Left ventricle myocardium superior (tissue), 1 donor: ENCODE measurements around the gene NKX3-2. TPM values are rescaled to one million over a fixed set of nuclear protein-coding genes. Genes with fewer than 3 reads are reported as not detected.

Experiments used
- ATAC-seq: fragments of 200-7000 bp; cut with Tn5 transposase; one replicate; pipeline ENCODE4 v1.9.1; 2020; ENCODE audit warnings: mild to moderate bottlenecking, moderate library complexity
- DNase-seq: peaks from one replicate; pipeline ENCODE4 v3.0.0-alpha.2; 2020
- intact Hi-C: fragments of 100-400 bp; cut with micrococcal nuclease; formaldehyde crosslinking; loops from one replicate; pipeline ENCODE4 v1.11.0; 2022
- total RNA-seq: library from RNA; stranded (reverse); fragmentation: NEBNext Ultra II Directional; extraction: Animal tissue kit (Norgen Biotek cat#: 25700); gene quantifications from one replicate; pipeline ENCODE4 v1.2.1, GENCODE V29; 2021
- donor health status: DM: no; HTN: yes; CAD: no; lungs with severe emphysema.

NKX3-2 gene
- total RNA-seq, 1 donor from 2014 or later = not detected

GRCh38 chr4:13522282-13523104, 21.8 kb downstream of the NKX3-2 start:
- no peak for DNase-seq
- intact Hi-C loops = no loop called here
- no peak for ATAC-seq

GRCh38 chr4:13521047-13521446, 23.3 kb downstream of the NKX3-2 start:
- intact Hi-C loops = no loop called here
- DNase-seq = no peak
- no peak for ATAC-seq

GRCh38 chr4:13516315-13516860, 27.9 kb downstream of the NKX3-2 start:
- intact Hi-C loops = no loop called here
- DNase-seq = no peak
- no peak for ATAC-seq

- DNase-seq (no peak), ATAC-seq (no peak)
- intact Hi-C loops = no loop called here
Observed at GRCh38 chr4:13515268-13515667, 29.0 kb downstream of the NKX3-2 start.

- no peak for ATAC-seq
- intact Hi-C loops = no loop called here
- DNase-seq = no peak
Observed at GRCh38 chr4:13514722-13515121, 29.6 kb downstream of the NKX3-2 start.

- no peak for ATAC-seq
- intact Hi-C loops = no loop called here
- no peak for DNase-seq
Observed at GRCh38 chr4:13511101-13511500, 33.2 kb downstream of the NKX3-2 start.

GRCh38 chr4:13509442-13509841, 34.9 kb downstream of the NKX3-2 start:
- DNase-seq (no peak), ATAC-seq (no peak)
- intact Hi-C loops = no loop called here

- no peak for DNase-seq
- no peak for ATAC-seq
- intact Hi-C loops = no loop called here
Observed at GRCh38 chr4:13504374-13504773, 39.9 kb downstream of the NKX3-2 start.

- no peak for DNase-seq
- no peak for ATAC-seq
- intact Hi-C loops = no loop called here
Observed at GRCh38 chr4:13498469-13498868, 45.8 kb downstream of the NKX3-2 start.

- ATAC-seq (no peak), DNase-seq (no peak)
- intact Hi-C loops = no loop called here
Observed at GRCh38 chr4:13496605-13497004, 47.7 kb downstream of the NKX3-2 start.

- no peak for ATAC-seq
- intact Hi-C loops = no loop called here
- no peak for DNase-seq
Observed at GRCh38 chr4:13495753-13496152, 48.6 kb downstream of the NKX3-2 start.

- intact Hi-C loops = no loop called here
- ATAC-seq (no peak), DNase-seq (no peak)
Observed at GRCh38 chr4:13493793-13494192, 50.5 kb downstream of the NKX3-2 start.

- ATAC-seq = no peak
- intact Hi-C loops = no loop called here
- no peak for DNase-seq
Observed at GRCh38 chr4:13492747-13493146, 51.6 kb downstream of the NKX3-2 start.

Other genes with a start within 250 kb of the NKX3-2 start
- gene RAB28, start 60.2 kb downstream of the NKX3-2 start, total RNA-seq = 20.8 TPM
- gene BOD1L1, start 83.2 kb upstream of the NKX3-2 start, total RNA-seq = 19.0 TPM